Brain microvascular endothelial cell (primary cell): Measurements from ENCODE around the gene USP35.

Experiments used
- DNase-seq: peaks from one replicate; pipeline ENCODE4 v3.0.0-alpha.2; 2020
- H3K27ac ChIP-seq: fragments of 250-450 bp; sonication (Bioruptor Pico); 2 replicates; pipeline ENCODE4 v1.5.1; 2020; ENCODE audit warnings: mild to moderate bottlenecking, moderate library complexity
- H3K27me3 ChIP-seq: fragments of 250-450 bp; sonication (Bioruptor Pico); replicated peaks from 2 replicates; pipeline ENCODE4 v1.5.1; 2020; ENCODE audit warnings: mild to moderate bottlenecking
- H3K36me3 ChIP-seq: fragments of 250-450 bp; sonication (Bioruptor Pico); replicated peaks from 2 replicates; pipeline ENCODE4 v1.5.1; 2020; ENCODE audit warnings: mild to moderate bottlenecking
- H3K4me3 ChIP-seq: 2 replicates; pipeline ENCODE4 v1.5.1; 2011; ENCODE audit warnings: low read depth, mild to moderate bottlenecking, control low read depth, low read length, moderate library complexity
- CTCF ChIP-seq: IDR thresholded peaks from 2 replicates; pipeline ENCODE4 v1.5.1; 2011; ENCODE audit warnings: low read depth, mild to moderate bottlenecking, moderate library complexity, low read length, control low read depth, inconsistent platforms; ENCODE audit errors: missing control alignments
- in situ Hi-C: cut with HindIII; loops from 2 replicates; pipeline ENCODE4 v1.10.0; 2017; ENCODE audit warnings: low sequenced_read_pairs, low pct_ligation_motif_present

USP35 gene

GRCh38 chr11:78201096-78201818 is 12.5 kb downstream of the USP35 start:
- no peak for DNase-seq
- TF ChIP-seq CTCF, result no peak
- peaks cover 56% of the 10 kb centered on the region for H3K36me3 ChIP-seq
- no peak overlapping the region for H3K27ac ChIP-seq
- no peak overlapping the region for H3K4me3 ChIP-seq
- in situ Hi-C loops, result no loop called here
- H3K27me3 ChIP-seq, result no peaks in the 10 kb centered on the region

GRCh38 chr11:78202733-78203167 is 14.0 kb downstream of the USP35 start:
- no peak for DNase-seq
- no peaks in the 10 kb centered on the region for H3K27me3 ChIP-seq
- no peak overlapping the region for H3K27ac ChIP-seq
- in situ Hi-C loops, result no loop called here
- H3K4me3 ChIP-seq, result no peak overlapping the region
- H3K36me3 ChIP-seq, result peaks cover 59% of the 10 kb centered on the region
- no peak for TF ChIP-seq CTCF

- TF ChIP-seq CTCF, result no peak
- no peak overlapping the region for H3K27ac ChIP-seq
These were observed 14.5 kb downstream of the USP35 start for GRCh38 chr11:78203184-78203583.

GRCh38 chr11:78205256-78205655 is 16.5 kb downstream of the USP35 start:
- no peak for TF ChIP-seq CTCF
- Histone ChIP-seq H3K27me3 (no peaks in the 10 kb centered on the region), H3K27ac (no peak overlapping the region), H3K36me3 (peaks cover 69% of the 10 kb centered on the region), H3K4me3 (no peak overlapping the region)
- no peak for DNase-seq
- in situ Hi-C loops, result no loop called here

More at GRCh38 chr11:78203184-78203583, 14.5 kb downstream of the USP35 start:
- in situ Hi-C loops, result no loop called here
- no peak for DNase-seq
- Histone ChIP-seq H3K4me3 (no peak overlapping the region), H3K36me3 (peaks cover 56% of the 10 kb centered on the region), H3K27me3 (no peaks in the 10 kb centered on the region)

- TF ChIP-seq CTCF, result no peak
- DNase-seq, result no peak
- in situ Hi-C loops, result no loop called here
- Histone ChIP-seq H3K27ac (no peak overlapping the region), H3K27me3 (no peaks in the 10 kb centered on the region), H3K36me3 (peaks cover 69% of the 10 kb centered on the region), H3K4me3 (no peak overlapping the region)
These were observed 17.0 kb downstream of the USP35 start for GRCh38 chr11:78205691-78206090.

GRCh38 chr11:78207532-78208256 is 19.0 kb downstream of the USP35 start:
- peaks cover 66% of the 10 kb centered on the region for H3K36me3 ChIP-seq
- no peaks in the 10 kb centered on the region for H3K27me3 ChIP-seq
- no peak overlapping the region for H3K4me3 ChIP-seq
- DNase-seq, result no peak
- TF ChIP-seq CTCF, result no peak
- in situ Hi-C loops, result no loop called here
- H3K27ac ChIP-seq, result no peak overlapping the region
